GM18505 (cell line): Measurements from ENCODE around the gene PUM1.

Experiments
- ATAC-seq: cut with Tn5 transposase; IDR thresholded peaks from one replicate; pipeline ENCODE4 v1.9.1; 2021; ENCODE audit not compliant: unreplicated experiment
- POLR2A ChIP-seq: IDR thresholded peaks from 4 replicates; pipeline ENCODE4 v1.6.1; 2011; ENCODE audit warnings: borderline replicate concordance; ENCODE audit not compliant: insufficient read depth, insufficient read length; ENCODE audit errors: extremely low read depth

PUM1 gene

GRCh38 chr1:30927448-30927847 is 138.1 kb downstream of the PUM1 start:
- no peak for ATAC-seq
- TF ChIP-seq POLR2A, result no peak

DNA sequence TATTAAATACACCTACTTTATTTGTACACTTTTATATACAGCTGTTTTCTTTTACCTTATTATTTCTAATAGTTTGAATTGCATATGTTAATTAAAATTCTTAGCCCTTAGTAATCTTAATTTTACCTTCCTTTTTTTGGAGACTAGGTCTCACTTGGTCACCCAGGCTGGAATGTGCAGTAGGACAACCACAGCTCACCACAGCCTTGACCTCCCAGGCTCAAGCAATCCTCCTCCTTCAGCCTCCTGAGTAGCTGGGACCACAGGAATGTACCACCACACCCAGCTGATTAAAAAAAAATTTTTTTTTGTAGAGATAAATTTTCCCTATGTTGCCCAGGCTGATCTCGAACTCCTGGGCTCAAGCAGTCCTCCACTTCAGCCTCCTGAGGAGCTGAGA is 141.9 kb downstream of the PUM1 start:
- no peak for TF ChIP-seq POLR2A
- no peak for ATAC-seq

- ATAC-seq, result no peak
- TF ChIP-seq POLR2A, result no peak
Measured at GRCh38 chr1:30920827-30921226, 144.7 kb downstream of the PUM1 start.

DNA sequence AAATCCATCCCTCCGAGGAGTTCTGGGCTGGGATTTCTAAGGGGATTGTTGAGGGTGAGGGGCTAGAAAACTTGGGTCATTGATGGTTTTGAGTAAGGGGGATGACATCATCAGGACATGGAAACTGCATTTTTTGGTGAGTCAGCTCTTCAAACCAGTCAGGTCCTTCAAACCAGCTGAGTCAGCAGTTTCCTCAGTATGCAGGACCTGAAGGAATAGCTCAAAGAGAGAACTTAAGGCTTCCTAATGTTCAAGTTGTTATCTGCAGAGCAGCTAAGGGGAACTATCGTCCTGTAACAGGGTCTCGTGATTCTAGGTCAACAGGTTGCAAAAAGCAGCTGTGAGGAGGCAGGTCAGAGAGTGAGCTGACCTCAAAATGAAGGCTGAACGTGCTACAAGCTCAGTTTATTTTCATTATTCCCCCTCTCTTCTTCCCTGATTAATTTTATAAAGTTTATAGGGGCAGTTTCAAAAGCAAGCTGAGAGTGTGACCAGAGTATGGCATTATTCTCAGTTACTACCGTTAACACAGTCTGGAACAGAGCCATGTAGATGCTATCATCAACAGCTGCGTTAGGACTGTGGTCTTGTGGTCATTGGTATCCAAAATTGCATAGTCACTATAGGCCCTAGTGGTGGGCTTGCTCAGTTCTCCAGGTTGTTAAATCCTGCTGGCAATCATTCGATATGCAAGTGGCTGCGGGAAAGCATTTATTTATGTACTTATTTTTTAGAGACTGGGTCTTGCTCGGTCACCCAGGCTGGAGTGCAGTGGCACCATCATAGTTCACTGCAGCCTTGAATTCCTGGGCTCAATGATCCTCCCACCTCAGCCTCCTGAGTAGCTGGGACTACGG is 146.3 kb downstream of the PUM1 start:
- no peak for TF ChIP-seq POLR2A
- no peak for ATAC-seq

DNA sequence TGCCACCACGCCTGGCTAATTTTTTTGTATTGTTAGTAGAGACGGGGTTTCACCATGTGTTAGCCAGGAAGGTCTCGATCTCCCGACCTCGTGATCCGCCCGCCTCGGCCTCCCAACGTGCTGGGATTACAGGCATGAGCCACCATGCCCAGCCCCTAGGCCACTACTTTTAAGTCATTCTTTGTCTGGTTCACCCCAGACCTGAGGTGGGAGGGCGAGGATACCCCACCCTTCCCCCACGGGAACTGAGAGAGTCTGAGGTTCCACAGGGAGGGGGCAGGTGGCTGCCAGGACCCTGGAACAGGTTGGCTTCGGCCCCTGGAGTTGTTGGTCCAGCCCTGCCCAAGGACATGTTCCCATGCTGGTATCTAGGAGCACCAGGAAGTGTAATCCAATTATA is 149.2 kb downstream of the PUM1 start:
- no peak for TF ChIP-seq POLR2A
- no peak for ATAC-seq

GRCh38 chr1:30915491-30916230 is 149.9 kb downstream of the PUM1 start:
- no peak for TF ChIP-seq POLR2A
- ATAC-seq, result no peak

- TF ChIP-seq POLR2A, result no peak
- ATAC-seq, result no peak
Measured at GRCh38 chr1:30914931-30915330, 150.6 kb downstream of the PUM1 start.

GRCh38 chr1:30914587-30914922 is 151.0 kb downstream of the PUM1 start:
- no peak for TF ChIP-seq POLR2A
- no peak for ATAC-seq

GRCh38 chr1:30912913-30913652 is 152.4 kb downstream of the PUM1 start:
- no peak for TF ChIP-seq POLR2A
- ATAC-seq, result no peak

GRCh38 chr1:30912224-30912623 is 153.3 kb downstream of the PUM1 start:
- no peak for ATAC-seq

GRCh38 chr1:30911059-30911954 is 154.2 kb downstream of the PUM1 start:
- no peak for ATAC-seq

More at GRCh38 chr1:30912224-30912623, 153.3 kb downstream of the PUM1 start:
- no peak for TF ChIP-seq POLR2A

DNA sequence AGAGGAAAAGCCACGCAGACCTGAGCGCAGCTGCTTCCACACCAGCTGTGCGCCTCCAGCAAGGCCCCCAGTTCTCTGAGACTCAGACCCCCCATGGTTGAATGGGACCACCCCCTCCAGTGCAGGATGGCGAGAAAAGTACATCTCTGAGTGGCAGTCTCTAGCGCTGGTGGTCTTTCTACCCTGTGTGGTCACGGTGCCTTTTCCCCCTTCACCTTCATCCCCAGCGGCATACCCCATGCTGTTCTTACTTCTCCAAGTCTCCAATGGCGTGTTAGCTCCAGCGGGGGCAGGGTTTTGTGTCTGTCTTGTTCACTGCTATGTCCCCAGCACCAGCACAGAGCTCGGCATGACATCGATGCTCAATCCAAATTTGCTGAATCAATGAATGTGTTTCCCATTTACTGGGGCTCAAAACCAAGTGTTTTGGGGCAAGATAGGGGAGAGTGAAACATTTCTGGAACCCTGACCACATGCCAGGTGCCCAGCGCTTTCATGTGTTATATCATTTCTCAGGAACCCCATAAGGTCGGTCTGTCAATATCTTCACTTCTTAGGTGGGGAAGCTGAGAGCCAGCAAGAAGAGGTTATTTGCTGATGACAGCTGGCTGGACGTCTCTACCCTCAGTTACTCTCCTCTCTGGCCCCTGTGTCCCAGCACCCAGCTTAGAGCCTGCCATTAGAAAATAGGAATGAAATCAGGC is 156.0 kb downstream of the PUM1 start:
- ATAC-seq, result no peak
- no peak for TF ChIP-seq POLR2A

More at GRCh38 chr1:30911059-30911954, 154.2 kb downstream of the PUM1 start:
- TF ChIP-seq POLR2A, result no peak
